HepG2 (cell line): Measurements from ENCODE around the gene KLF11. TPM values are rescaled to one million over a fixed set of nuclear protein-coding genes. Genes with fewer than 3 reads are reported as not detected.

Source experiments
- ARID2 ChIP-seq: sonication (generic); formaldehyde crosslinking; IDR thresholded peaks from 2 replicates; pipeline ENCODE4 v1.8.1; 2022; ENCODE audit warnings: mild to moderate bottlenecking, missing genetic modification reagents, borderline replicate concordance
- CENPT ChIP-seq: sonication (generic); formaldehyde crosslinking; IDR thresholded peaks from 2 replicates; pipeline ENCODE4 v1.8.0; 2022; ENCODE audit warnings: low read depth, mild to moderate bottlenecking, moderate library complexity, missing genetic modification reagents
- GABPB1 ChIP-seq: IDR thresholded peaks from 2 replicates; pipeline ENCODE4 v1.6.1; 2016; ENCODE audit warnings: mild to moderate bottlenecking, missing genetic modification reagents, moderate library complexity, missing compliant biosample characterization
- HDAC1 ChIP-seq: sonication (generic); formaldehyde crosslinking; IDR thresholded peaks from 2 replicates; pipeline ENCODE4 v1.5.1; 2020; ENCODE audit warnings: mild to moderate bottlenecking, missing genetic modification reagents
- HMG20A ChIP-seq: IDR thresholded peaks from 2 replicates; pipeline ENCODE4 v1.6.1; 2016; ENCODE audit warnings: borderline replicate concordance
- HNF4G ChIP-seq, 2 experiments: sonication (generic) in 1 of 2; formaldehyde crosslinking in 1 of 2; IDR thresholded peaks; 2 replicates each; pipeline versions ENCODE4 v1.4.0 to v1.6.1; 2011 to 2020; ENCODE audit warnings: borderline replicate concordance in 2 of 2, low read depth in 2 of 2, mild to moderate bottlenecking in 2 of 2, low read length in 1 of 2, missing genetic modification reagents in 1 of 2, moderate library complexity in 1 of 2
- HNRNPK ChIP-seq: fragments of 200-400 bp; formaldehyde crosslinking; IDR thresholded peaks from 2 replicates; pipeline ENCODE4 v1.6.1; 2018; ENCODE audit warnings: low read length, low read depth, moderate library complexity, mild to moderate bottlenecking; ENCODE audit not compliant: poor library complexity, severe bottlenecking
- IRX3 ChIP-seq: sonication (generic); formaldehyde crosslinking; IDR thresholded peaks from 2 replicates; pipeline ENCODE4 v1.8.1; 2023; ENCODE audit warnings: mild to moderate bottlenecking, low read depth, missing genetic modification reagents, borderline replicate concordance
- KAT2B ChIP-seq: fragments of 150-350 bp; IDR thresholded peaks from 2 replicates; pipeline ENCODE4 v1.6.1; 2014; ENCODE audit warnings: low read depth, low read length, borderline replicate concordance
- KLF13 ChIP-seq: sonication (generic); formaldehyde crosslinking; IDR thresholded peaks from 2 replicates; pipeline ENCODE4 v1.4.0; 2020; ENCODE audit warnings: mild to moderate bottlenecking, missing genetic modification reagents
- MATR3 ChIP-seq: sonication (generic); formaldehyde crosslinking; IDR thresholded peaks from 2 replicates; pipeline ENCODE4 v1.4.0; 2020; ENCODE audit warnings: missing genetic modification reagents
- NBN ChIP-seq: fragments of 450-650 bp; conservative IDR thresholded peaks from 2 replicates; pipeline ENCODE4 v1.6.1; 2017
- NCOR1 ChIP-seq: fragments of 200-600 bp; sonication (generic); IDR thresholded peaks from 2 replicates; pipeline ENCODE4 v1.7.0; 2017; ENCODE audit warnings: antibody characterized with exemption, low read length, borderline replicate concordance
- NFE2 ChIP-seq: sonication (generic); formaldehyde crosslinking; IDR thresholded peaks from 2 replicates; pipeline ENCODE4 v1.4.0; 2020; ENCODE audit warnings: missing genetic modification reagents
- NR3C1 ChIP-seq: sonication (generic); formaldehyde crosslinking; IDR thresholded peaks from 2 replicates; pipeline ENCODE4 v1.4.0; 2020; ENCODE audit warnings: missing genetic modification reagents
- RXRB ChIP-seq: IDR thresholded peaks from 2 replicates; pipeline ENCODE4 v1.6.1; 2016; ENCODE audit warnings: borderline replicate concordance, missing genetic modification reagents, missing compliant biosample characterization
- ZBTB21 ChIP-seq: sonication (generic); formaldehyde crosslinking; IDR thresholded peaks from 2 replicates; pipeline ENCODE4 v1.4.0; 2020; ENCODE audit warnings: missing genetic modification reagents
- ZFP36L2 ChIP-seq: sonication (generic); formaldehyde crosslinking; IDR thresholded peaks from 2 replicates; pipeline ENCODE4 v1.4.0; 2020; ENCODE audit warnings: missing genetic modification reagents
- ZNF230 ChIP-seq: sonication (generic); formaldehyde crosslinking; IDR thresholded peaks from 2 replicates; pipeline ENCODE4 v1.4.0; 2020; ENCODE audit warnings: mild to moderate bottlenecking, missing genetic modification reagents
- ZSCAN30 ChIP-seq: sonication (generic); formaldehyde crosslinking; IDR thresholded peaks from 2 replicates; pipeline ENCODE4 v1.5.0; 2020; ENCODE audit warnings: mild to moderate bottlenecking, missing genetic modification reagents
- polyA plus RNA-seq, 8 experiments: library from polyadenylated mRNA; depleted of rRNA in 3 of 8; stranded (reverse) in 7 of 8; unstranded in 1 of 8; fragments of >200 nt; fragmentation: Illumina TruSeq in 4 of 8; extraction: Trizol in 4 of 8; gene quantifications; 2 replicates each; pipeline versions ENCODE4 v1.2.1 to v1.2.3, GENCODE V29; 2011 to 2016; ENCODE audit warnings: low read depth in 4 of 8, missing spikeins in 1 of 8, mixed read lengths in 1 of 8; ENCODE audit not compliant: insufficient read depth in 1 of 8
- total RNA-seq, 5 experiments: library from RNA; depleted of rRNA; stranded (reverse); fragments of >200 nt; fragmentation: Illumina TruSeq; extraction: Trizol; gene quantifications; 2 replicates each; pipeline ENCODE4 v1.2.3, GENCODE V29; 2016; ENCODE audit warnings: low read depth in 1 of 5
- TF ChIP-seq, protein P1 (sequence below): sonication (generic); formaldehyde crosslinking; IDR thresholded peaks from 2 replicates; pipeline ENCODE4 v1.9.0; 2022; ENCODE audit warnings: low read depth, missing genetic modification reagents
- TF ChIP-seq, protein P2 (sequence below), 2 experiments: IDR thresholded peaks; 2 replicates each; pipeline ENCODE4 v1.6.1; 2011 to 2012; ENCODE audit warnings: low read length in 2 of 2, borderline replicate concordance in 1 of 2, low read depth in 1 of 2, mild to moderate bottlenecking in 1 of 2, moderate library complexity in 1 of 2
- TF ChIP-seq, protein P3 (sequence below): sonication (generic); formaldehyde crosslinking; IDR thresholded peaks from 2 replicates; pipeline ENCODE4 v1.8.0; 2022; ENCODE audit warnings: mild to moderate bottlenecking, missing genetic modification reagents; ENCODE audit not compliant: insufficient replicate concordance

Gene KLF11
- total and polyA plus RNA-seq, 2 of the 13 experiments (the other 11 are each of a cell fraction or from before 2014, with no cell fraction given): 2.5 to 11.8 TPM

DNA sequence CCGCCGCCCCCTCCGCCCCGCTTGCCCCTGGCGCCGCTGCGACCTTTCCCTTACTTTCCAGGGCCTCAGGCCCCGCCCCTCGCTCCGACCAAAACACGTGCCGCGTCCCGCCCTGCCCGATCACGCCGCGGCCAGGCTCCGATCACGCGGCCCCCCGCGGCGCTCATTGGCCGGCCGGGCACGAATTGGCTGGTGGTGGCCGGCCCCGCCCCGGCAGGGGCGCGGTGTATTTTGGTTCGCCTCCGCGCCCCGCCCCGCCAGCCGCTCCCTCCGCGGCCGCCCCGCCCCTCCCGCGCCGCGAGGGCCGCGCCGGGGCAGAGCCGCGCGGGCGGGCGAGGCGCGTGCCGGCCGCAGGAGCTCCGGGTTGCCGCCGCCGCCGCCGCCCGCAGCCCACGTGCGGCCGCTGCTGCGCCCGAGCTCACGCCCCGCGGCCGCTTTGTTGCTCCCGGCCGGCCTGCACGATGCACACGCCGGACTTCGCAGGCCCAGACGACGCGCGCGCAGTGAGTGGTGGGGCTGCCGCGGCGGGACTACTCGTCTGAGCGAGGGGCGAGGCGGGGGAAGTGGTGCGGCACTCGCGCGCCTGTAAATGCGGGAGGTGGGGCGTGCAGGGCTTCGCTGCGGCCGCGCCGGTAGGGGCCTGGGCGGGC is at the start of gene KLF11 (continued):
- TF ChIP-seq CENPT (CRISPR knock-in tag) (peak; percentile 88; the same call in 1 of the 2 replicates), GABPB1 (CRISPR knock-in tag) (peak; percentile 68; the same call in 1 of the 2 replicates), NFE2 (CRISPR knock-in tag) (no peak), ARID2 (no peak), HNRNPK (no peak), HDAC1 (CRISPR knock-in tag) (peak; percentile 70), HNF4G (IDR thresholded peaks at IDR 0.05; ENCODE audit: borderline replicate concordance, low read depth, low read length) (no peak), HNF4G (CRISPR knock-in tag; IDR thresholded peaks at IDR 0.05; ENCODE audit: borderline replicate concordance, low read depth) (peak; percentile 31; the same call in 1 of the 2 replicates), ZFP36L2 (peak; percentile 77; the same call in 1 of the 2 replicates), KLF13 (CRISPR knock-in tag) (no peak), HMG20A (CRISPR knock-in tag) (0 out of 2 replicates have a peak, but pooled peaks have one; percentile 17), ZSCAN30 (CRISPR knock-in tag) (peak; percentile 90; the same call in 1 of the 2 replicates), MATR3 (CRISPR knock-in tag) (no peak), NR3C1 (CRISPR knock-in tag) (no peak), ZNF230 (CRISPR knock-in tag) (peak; percentile 96; the same call in 1 of the 2 replicates), NCOR1 (no peak), NBN (no peak), KAT2B (no peak), IRX3 (CRISPR knock-in tag) (peak; percentile 96), RXRB (CRISPR knock-in tag) (peak; percentile 95), ZBTB21 (CRISPR knock-in tag) (no peak)
- TF ChIP-seq, protein P1, sequence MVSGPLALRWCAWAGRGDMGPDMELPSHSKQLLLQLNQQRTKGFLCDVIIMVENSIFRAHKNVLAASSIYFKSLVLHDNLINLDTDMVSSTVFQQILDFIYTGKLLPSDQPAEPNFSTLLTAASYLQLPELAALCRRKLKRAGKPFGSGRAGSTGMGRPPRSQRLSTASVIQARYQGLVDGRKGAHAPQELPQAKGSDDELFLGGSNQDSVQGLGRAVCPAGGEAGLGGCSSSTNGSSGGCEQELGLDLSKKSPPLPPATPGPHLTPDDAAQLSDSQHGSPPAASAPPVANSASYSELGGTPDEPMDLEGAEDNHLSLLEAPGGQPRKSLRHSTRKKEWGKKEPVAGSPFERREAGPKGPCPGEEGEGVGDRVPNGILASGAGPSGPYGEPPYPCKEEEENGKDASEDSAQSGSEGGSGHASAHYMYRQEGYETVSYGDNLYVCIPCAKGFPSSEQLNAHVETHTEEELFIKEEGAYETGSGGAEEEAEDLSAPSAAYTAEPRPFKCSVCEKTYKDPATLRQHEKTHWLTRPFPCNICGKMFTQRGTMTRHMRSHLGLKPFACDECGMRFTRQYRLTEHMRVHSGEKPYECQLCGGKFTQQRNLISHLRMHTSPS (CRISPR knock-in tag): peak; percentile 24; the same call in 1 of the 2 replicates
- TF ChIP-seq, protein P2, sequence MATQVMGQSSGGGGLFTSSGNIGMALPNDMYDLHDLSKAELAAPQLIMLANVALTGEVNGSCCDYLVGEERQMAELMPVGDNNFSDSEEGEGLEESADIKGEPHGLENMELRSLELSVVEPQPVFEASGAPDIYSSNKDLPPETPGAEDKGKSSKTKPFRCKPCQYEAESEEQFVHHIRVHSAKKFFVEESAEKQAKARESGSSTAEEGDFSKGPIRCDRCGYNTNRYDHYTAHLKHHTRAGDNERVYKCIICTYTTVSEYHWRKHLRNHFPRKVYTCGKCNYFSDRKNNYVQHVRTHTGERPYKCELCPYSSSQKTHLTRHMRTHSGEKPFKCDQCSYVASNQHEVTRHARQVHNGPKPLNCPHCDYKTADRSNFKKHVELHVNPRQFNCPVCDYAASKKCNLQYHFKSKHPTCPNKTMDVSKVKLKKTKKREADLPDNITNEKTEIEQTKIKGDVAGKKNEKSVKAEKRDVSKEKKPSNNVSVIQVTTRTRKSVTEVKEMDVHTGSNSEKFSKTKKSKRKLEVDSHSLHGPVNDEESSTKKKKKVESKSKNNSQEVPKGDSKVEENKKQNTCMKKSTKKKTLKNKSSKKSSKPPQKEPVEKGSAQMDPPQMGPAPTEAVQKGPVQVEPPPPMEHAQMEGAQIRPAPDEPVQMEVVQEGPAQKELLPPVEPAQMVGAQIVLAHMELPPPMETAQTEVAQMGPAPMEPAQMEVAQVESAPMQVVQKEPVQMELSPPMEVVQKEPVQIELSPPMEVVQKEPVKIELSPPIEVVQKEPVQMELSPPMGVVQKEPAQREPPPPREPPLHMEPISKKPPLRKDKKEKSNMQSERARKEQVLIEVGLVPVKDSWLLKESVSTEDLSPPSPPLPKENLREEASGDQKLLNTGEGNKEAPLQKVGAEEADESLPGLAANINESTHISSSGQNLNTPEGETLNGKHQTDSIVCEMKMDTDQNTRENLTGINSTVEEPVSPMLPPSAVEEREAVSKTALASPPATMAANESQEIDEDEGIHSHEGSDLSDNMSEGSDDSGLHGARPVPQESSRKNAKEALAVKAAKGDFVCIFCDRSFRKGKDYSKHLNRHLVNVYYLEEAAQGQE (IDR thresholded peaks at IDR 0.05; ENCODE audit: borderline replicate concordance in 1 of 2, low read depth in 1 of 2, low read length in 2 of 2): no peak
- TF ChIP-seq, protein P3, sequence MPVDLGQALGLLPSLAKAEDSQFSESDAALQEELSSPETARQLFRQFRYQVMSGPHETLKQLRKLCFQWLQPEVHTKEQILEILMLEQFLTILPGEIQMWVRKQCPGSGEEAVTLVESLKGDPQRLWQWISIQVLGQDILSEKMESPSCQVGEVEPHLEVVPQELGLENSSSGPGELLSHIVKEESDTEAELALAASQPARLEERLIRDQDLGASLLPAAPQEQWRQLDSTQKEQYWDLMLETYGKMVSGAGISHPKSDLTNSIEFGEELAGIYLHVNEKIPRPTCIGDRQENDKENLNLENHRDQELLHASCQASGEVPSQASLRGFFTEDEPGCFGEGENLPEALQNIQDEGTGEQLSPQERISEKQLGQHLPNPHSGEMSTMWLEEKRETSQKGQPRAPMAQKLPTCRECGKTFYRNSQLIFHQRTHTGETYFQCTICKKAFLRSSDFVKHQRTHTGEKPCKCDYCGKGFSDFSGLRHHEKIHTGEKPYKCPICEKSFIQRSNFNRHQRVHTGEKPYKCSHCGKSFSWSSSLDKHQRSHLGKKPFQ (CRISPR knock-in tag): peak; percentile 90
